Hepatocyte (in vitro differentiated cells): ENCODE results near the gene LANCL2. TPM values are rescaled to one million over a fixed set of nuclear protein-coding genes. Genes with fewer than 3 reads are reported as not detected.
A peak's percentile ranks its signal among the peaks of the same experiment; 100 is the strongest.

Source experiments
- DNase-seq: peaks from one replicate; pipeline ENCODE4 v3.0.0-alpha.2; 2016; ENCODE audit warnings: low spot score
- H2AFZ ChIP-seq: fragments of 200-600 bp; sonication (generic); 2 replicates; pipeline ENCODE4 v1.6.0; 2016; ENCODE audit warnings: antibody characterized with exemption, mild to moderate bottlenecking
- H3K27ac ChIP-seq: fragments of 200-600 bp; sonication (generic); 2 replicates; pipeline ENCODE4 v1.5.1; 2016; ENCODE audit warnings: mild to moderate bottlenecking
- H3K27me3 ChIP-seq: fragments of 200-600 bp; sonication (generic); 2 replicates; pipeline ENCODE4 v1.6.1; 2016
- H3K36me3 ChIP-seq: fragments of 200-600 bp; sonication (generic); replicated peaks from 2 replicates; pipeline ENCODE4 v1.5.1; 2016; ENCODE audit warnings: low read depth; ENCODE audit not compliant: insufficient read depth
- H3K4me1 ChIP-seq: fragments of 200-600 bp; sonication (generic); 2 replicates; pipeline ENCODE4 v1.5.1; 2016; ENCODE audit warnings: mild to moderate bottlenecking, moderate library complexity; ENCODE audit not compliant: insufficient read depth
- H3K4me2 ChIP-seq: fragments of 200-600 bp; sonication (generic); 2 replicates; pipeline ENCODE4 v1.6.0; 2016
- H3K4me3 ChIP-seq: fragments of 200-600 bp; sonication (generic); 2 replicates; pipeline ENCODE4 v1.5.1; 2016; ENCODE audit warnings: mild to moderate bottlenecking
- H3K79me2 ChIP-seq: fragments of 200-600 bp; sonication (generic); 2 replicates; pipeline ENCODE4 v1.6.0; 2017; ENCODE audit warnings: mild to moderate bottlenecking
- H3K9me2 ChIP-seq: fragments of 200-600 bp; sonication (generic); replicated peaks from 2 replicates; pipeline ENCODE4 v1.6.0; 2017; ENCODE audit warnings: mild to moderate bottlenecking; ENCODE audit not compliant: insufficient read depth
- H3K9me3 ChIP-seq: fragments of 200-600 bp; sonication (generic); 2 replicates; pipeline ENCODE4 v1.5.1; 2016; ENCODE audit warnings: low read depth, mild to moderate bottlenecking
- H4K20me1 ChIP-seq: fragments of 200-600 bp; sonication (generic); 2 replicates; pipeline ENCODE4 v1.6.0; 2016; ENCODE audit warnings: mild to moderate bottlenecking; ENCODE audit not compliant: insufficient read depth, poor library complexity, severe bottlenecking
- CTCF ChIP-seq: fragments of 200-600 bp; sonication (generic); IDR thresholded peaks from 2 replicates; pipeline ENCODE4 v1.5.1; 2016; ENCODE audit warnings: antibody characterized with exemption, mild to moderate bottlenecking; ENCODE audit not compliant: poor library complexity
- EZH2 ChIP-seq: fragments of 200-600 bp; sonication (generic); IDR thresholded peaks from 2 replicates; pipeline ENCODE4 v1.6.1; 2016; ENCODE audit warnings: antibody characterized with exemption, mild to moderate bottlenecking, borderline replicate concordance
- EZH2phosphoT487 ChIP-seq: fragments of 200-600 bp; sonication (generic); IDR thresholded peaks from one replicate; pipeline ENCODE4 v1.6.1; 2018; ENCODE audit warnings: antibody characterized with exemption, mild to moderate bottlenecking, low read depth, moderate library complexity; ENCODE audit not compliant: unreplicated experiment, severe bottlenecking
- WGBS: methylation state at CpG from one replicate; pipeline ENCODE4 v1.1.6; 2016; ENCODE audit warnings: low lambda C conversion rate; ENCODE audit errors: missing lambda C conversion rate; 5-methylcytosine and 5-hydroxymethylcytosine counted together
- polyA plus RNA-seq: library from polyadenylated mRNA; unstranded; fragments of >200 nt; fragmentation: Nextera tagmentation; extraction: Ambion mirVana; gene quantifications from 2 replicates; pipeline ENCODE4 v1.2.1, GENCODE V29; 2016
- total RNA-seq: library from RNA; depleted of rRNA; stranded (reverse); fragments of >200 nt; gene quantifications from 2 replicates; pipeline ENCODE4 v1.2.3, GENCODE V29; 2014

The LANCL2 gene
- total and polyA plus RNA-seq, 2 experiments from 2014 or later = 13.5 to 14.8 TPM

DNA sequence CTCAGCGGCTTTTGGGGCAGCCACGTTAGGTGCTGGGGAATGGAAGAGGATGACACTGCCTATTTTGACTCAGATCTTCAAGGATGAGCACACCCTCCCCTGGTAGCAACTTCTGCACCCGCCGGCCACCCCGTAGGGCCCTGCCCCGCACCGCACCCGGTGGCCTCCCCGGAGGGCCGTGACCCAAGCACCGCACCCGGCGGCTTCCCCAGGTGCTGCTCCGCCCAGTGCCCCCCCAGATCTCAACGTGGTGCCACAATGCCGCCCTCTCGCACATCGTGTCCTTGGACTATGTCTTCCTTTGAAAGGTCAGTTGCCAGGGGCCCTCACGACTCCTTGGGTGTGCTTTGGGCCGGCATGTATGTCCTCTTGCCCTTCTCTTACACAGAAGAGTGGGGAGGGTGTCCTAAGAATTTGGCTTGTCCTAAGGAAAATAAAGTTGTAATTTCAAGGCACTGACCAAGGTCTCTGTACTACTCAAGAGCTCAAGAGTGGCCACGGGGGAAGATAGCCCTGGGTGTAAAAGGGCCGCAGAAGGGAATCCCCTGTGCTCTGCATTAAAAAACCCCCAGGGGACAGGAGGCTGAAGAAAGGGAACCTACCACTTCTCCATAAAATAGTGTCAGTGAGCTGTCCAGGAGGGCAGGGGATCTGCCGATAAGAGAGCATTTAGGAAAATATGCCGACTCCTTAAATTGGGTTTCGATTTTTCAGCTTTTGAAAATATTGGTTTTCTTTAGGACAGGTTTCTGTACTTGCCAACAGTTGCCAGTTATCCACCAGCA lies 1.6 kb upstream of the LANCL2 start:
- 94% methylated on average over 24 of the region's 25 CpGs for WGBS
- Histone ChIP-seq H3K4me3 (no peak overlapping the region), H3K27me3 (no peaks in the 10 kb centered on the region), H2AFZ (no peak overlapping the region), H3K27ac (no peak overlapping the region), H3K4me2 (peak overlapping the region; percentile 76), H3K4me1 (peaks cover 11% of the 10 kb centered on the region), H4K20me1 (no peaks in the 10 kb centered on the region), H3K79me2 (peaks cover 3% of the 10 kb centered on the region), H3K9me3 (no peaks in the 10 kb centered on the region), H3K9me2 (no peaks in the 10 kb centered on the region), H3K36me3 (no peaks in the 10 kb centered on the region)
- DNase-seq = no peak
- TF ChIP-seq CTCF (no peak), EZH2 (no peak), EZH2phosphoT487 (no peak)

DNA sequence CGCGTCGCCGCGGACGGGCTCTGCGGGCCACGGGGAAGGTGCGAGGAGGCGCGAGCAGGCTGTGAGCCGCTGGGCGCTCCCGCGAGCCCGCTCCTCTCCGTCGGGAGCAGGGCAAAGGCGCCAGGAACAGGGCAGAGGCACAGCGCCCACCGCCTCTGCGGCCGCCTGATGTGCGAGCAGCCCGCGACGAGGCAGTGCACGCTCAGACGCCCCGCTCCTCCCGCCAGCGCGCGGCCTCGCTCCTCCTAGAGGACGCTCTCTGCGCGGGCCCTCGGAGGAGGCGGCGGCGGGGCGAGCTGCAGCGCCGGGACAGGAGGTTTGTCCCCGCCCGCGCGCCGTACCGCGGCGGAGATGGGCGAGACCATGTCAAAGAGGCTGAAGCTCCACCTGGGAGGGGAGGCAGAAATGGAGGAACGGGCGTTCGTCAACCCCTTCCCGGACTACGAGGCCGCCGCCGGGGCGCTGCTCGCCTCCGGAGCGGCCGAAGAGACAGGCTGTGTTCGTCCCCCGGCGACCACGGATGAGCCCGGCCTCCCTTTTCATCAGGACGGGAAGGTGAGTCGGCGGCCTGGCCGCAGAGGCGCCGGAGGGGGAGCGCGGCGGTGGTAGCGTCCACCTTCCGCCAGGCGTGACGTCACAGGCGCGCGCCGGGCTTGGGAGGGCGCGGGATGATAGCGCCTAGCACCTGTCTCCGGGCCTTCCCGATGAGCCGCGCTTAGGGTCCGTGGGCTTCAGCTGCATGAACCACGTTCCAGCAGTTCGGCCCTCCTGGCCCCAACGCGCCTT lies 731 bp downstream of the LANCL2 start:
- H4K20me1 ChIP-seq = no peaks in the 10 kb centered on the region
- H3K9me2 ChIP-seq = no peaks in the 10 kb centered on the region
- WGBS = under 1% methylated on average over 93 of the region's 101 CpGs
- no peaks in the 10 kb centered on the region for H3K9me3 ChIP-seq
- peaks cover 10% of the 10 kb centered on the region for H3K79me2 ChIP-seq
- peak overlapping the region; percentile 99 for H3K27ac ChIP-seq
- peaks cover 11% of the 10 kb centered on the region for H3K4me1 ChIP-seq
- H3K4me2 ChIP-seq = peak overlapping the region; percentile 82
- DNase-seq = peak; percentile 97
- peak; percentile 10 for TF ChIP-seq CTCF
- TF ChIP-seq EZH2 = no peak
- no peak for TF ChIP-seq EZH2phosphoT487
- H2AFZ ChIP-seq = peak overlapping the region; percentile 94
- H3K4me3 ChIP-seq = peak overlapping the region; percentile 68
- no peaks in the 10 kb centered on the region for H3K36me3 ChIP-seq
- no peaks in the 10 kb centered on the region for H3K27me3 ChIP-seq

- Histone ChIP-seq H3K36me3 (no peaks in the 10 kb centered on the region), H3K4me3 (peak overlapping the region; percentile 59), H3K9me2 (no peaks in the 10 kb centered on the region), H3K27ac (peak overlapping the region; percentile 99), H4K20me1 (no peaks in the 10 kb centered on the region), H2AFZ (peak overlapping the region; percentile 94), H3K79me2 (peaks cover 17% of the 10 kb centered on the region), H3K4me1 (peaks cover 11% of the 10 kb centered on the region), H3K27me3 (no peaks in the 10 kb centered on the region), H3K9me3 (no peaks in the 10 kb centered on the region), H3K4me2 (peak overlapping the region; percentile 82)
- under 1% methylated on average over 32 of the region's 32 CpGs for WGBS
- DNase-seq = no peak
- TF ChIP-seq EZH2phosphoT487 (no peak), CTCF (no peak), EZH2 (no peak)
Measured at GRCh38 chr7:55366461-55367070, 1.4 kb downstream of the LANCL2 start.
